HUDEP-2 (cell line): Measurements from ENCODE around the gene PPP4R4.
"Not testable (repeated sequence)": the region's sequence is repeated elsewhere in the genome, so short reads cannot be mapped to it uniquely, and the experiment has no call there.

Experiments used
- DNase-seq, 76 experiments: peaks; one replicate each; lab custom pipeline; 2025; ENCODE audit not compliant: unreplicated experiment in 76 of 76; lab: John Stamatoyannopoulos, UW

Gene PPP4R4

DNA sequence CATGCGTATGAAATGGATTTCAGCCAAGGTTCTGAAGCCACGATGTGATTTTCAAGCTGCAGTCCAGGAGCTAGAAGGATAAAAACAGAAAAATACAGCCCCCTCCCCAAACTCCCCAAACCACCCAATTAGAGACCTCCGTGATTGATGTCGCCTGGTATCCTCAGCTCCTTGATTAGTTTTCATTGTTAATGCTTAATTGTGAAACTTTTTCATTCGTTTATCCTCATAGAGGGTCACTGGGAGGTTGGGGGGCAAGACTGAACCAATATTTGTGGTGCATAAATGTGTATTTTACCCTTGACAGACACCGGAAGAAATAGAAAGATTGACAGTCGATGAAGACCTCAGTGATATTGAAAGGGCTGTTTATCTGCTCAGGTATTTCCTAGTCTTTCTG, 1.6 kb downstream of the PPP4R4 start:
- DNase-seq: no peak

- DNase-seq: no peak
Observed at GRCh38 chr14:94176808-94177207, 2.7 kb downstream of the PPP4R4 start.

GRCh38 chr14:94177806-94178205, 3.7 kb downstream of the PPP4R4 start:
- DNase-seq: no peak

- no peak for DNase-seq
Observed at GRCh38 chr14:94179244-94179643, 5.1 kb downstream of the PPP4R4 start.

DNA sequence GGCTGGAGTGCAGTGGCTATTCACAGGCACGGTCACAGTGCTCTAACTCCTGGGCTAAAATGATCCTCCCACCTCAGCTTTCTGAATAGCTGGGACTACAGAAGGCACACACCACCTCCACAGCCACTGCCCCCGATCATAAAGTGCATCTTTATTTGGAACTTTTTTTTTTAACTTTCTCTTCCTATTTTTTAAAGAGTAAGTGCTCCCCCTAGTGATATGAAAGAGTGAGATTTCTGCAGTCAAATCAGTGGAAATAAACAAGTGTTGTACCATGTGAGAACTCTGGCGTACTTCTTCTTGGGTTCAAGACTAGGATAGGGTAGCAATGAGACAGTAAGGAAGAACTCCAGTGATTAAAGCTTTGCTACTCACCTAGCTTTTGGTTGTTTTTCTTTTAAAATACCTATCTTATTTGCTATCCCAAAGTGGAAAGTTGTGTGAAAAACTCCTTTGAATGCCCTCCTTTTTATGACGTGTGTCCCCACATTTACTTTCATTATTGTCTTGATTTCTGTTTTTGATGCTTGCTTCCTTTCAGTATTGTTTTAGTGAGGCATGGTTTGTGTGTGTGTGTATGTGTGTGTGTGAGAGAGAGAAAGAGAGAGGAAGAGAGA, 6.6 kb downstream of the PPP4R4 start:
- peak in 16 of 76 experiments; percentile 0 to 45 (median 14) for DNase-seq

DNA sequence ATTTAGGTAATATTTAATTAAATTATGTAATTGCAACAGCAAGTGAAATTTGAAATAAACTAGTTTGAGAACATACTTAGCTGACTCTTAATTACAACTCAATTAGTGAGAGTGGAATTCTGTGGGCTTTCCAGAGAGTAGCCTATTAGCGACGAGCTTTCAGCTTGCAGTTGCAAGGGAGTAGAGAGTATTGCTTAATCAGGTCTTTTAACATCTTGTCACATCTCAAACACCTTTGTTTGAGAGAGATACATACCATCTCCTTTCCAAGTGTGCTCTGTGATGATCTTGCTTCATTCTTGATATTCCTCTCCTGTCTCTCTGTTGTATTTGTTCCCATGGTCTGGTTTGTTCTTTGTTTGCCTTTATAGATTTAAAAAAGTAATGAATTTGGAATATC, 7.7 kb downstream of the PPP4R4 start:
- no peak for DNase-seq

GRCh38 chr14:94192536-94192935, 18.4 kb downstream of the PPP4R4 start:
- no peak for DNase-seq

- no peak for DNase-seq
Observed at GRCh38 chr14:94193776-94194175, 19.7 kb downstream of the PPP4R4 start.

DNA sequence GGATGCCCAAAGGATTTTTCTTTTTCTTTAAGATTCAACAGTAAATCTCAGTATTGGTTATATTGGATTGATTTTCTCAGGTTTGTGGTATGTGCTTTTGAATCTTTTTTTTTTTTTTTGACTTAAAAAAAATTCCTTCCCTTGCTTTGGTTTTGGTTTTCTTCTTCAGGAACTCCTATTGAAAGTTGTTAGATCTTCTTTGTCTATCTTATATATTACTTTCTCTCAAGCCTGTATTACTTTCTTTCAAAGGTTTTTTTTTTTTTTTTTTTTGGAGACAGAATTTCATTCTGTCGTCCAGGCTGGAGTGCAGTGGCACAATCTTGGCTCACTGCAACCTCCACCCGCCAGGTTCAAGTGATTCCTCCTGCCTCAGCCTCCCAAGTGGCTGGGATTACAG, 21.9 kb downstream of the PPP4R4 start:
- DNase-seq: no peak

GRCh38 chr14:94203473-94204210, 29.5 kb downstream of the PPP4R4 start:
- no peak for DNase-seq

DNA sequence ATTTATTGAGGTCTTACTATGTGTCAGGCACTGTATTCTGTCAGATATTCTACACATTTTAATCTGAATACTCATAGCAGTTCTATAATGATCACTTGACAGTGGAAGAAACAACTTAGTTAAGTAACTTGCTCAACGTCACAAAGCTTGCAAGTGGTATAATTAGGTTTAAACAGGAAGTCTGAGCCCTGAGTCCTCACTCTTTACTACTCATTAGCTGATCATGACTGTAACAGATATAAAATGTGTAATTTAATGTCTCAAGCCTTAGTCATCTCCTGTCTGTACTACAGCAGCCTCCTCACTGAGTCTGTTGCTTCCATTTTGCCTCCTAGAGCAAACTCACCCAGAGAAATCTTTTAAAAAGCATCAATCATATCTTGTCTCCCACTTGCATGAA, 38.9 kb downstream of the PPP4R4 start:
- DNase-seq: no peak

- no peak for DNase-seq
Observed at GRCh38 chr14:94213741-94214140, 39.6 kb downstream of the PPP4R4 start.

- no peak for DNase-seq
Observed at GRCh38 chr14:94217116-94217515, 43.0 kb downstream of the PPP4R4 start.

DNA sequence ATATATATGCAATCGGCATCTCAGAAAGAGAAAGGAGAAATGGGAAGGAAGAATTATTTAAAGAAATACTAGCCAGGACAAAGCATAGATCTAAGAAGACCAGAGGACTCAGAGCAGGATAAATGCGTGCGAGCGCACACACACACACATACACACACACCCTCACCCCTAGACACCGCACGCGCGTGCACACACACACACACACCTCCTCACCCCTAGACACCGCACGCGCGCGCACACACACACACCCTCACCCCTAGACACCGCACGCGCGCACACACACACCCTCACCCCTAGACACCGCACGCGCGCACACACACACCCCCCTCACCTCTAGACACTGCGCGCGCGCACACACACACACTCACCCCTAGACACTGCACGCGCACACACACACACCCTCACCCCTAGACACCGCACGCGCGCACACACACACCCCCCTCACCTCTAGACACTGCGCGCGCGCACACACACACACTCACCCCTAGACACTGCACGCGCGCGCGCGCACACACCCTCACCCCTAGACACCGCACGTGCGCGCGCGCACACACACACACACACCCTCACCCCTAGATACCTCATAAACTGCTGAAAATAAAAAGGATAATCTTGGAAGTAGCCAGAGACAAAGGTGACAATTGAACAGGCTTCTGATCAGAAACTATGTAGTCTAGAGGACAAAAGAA, 44.2 kb downstream of the PPP4R4 start:
- DNase-seq: not testable (repeated sequence)

DNA sequence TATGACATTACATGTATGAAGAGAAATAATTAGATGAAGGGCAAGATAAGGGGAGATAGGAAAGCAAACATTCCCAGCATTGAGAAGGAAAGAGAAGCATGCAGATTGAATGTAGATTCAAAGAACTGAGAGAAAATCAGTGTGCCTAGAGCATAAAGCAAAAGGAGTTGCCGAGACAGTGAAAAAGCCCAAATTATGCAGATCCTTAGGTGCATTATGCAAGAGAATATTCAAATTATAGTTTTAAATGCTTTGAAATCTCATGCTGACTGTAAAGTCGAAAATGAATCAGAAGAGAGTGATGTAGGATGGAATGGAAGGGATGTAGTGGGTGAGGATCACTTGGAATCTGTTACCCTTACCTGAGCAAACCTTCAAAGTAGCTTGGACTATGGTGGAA, 49.9 kb downstream of the PPP4R4 start:
- no peak for DNase-seq

DNA sequence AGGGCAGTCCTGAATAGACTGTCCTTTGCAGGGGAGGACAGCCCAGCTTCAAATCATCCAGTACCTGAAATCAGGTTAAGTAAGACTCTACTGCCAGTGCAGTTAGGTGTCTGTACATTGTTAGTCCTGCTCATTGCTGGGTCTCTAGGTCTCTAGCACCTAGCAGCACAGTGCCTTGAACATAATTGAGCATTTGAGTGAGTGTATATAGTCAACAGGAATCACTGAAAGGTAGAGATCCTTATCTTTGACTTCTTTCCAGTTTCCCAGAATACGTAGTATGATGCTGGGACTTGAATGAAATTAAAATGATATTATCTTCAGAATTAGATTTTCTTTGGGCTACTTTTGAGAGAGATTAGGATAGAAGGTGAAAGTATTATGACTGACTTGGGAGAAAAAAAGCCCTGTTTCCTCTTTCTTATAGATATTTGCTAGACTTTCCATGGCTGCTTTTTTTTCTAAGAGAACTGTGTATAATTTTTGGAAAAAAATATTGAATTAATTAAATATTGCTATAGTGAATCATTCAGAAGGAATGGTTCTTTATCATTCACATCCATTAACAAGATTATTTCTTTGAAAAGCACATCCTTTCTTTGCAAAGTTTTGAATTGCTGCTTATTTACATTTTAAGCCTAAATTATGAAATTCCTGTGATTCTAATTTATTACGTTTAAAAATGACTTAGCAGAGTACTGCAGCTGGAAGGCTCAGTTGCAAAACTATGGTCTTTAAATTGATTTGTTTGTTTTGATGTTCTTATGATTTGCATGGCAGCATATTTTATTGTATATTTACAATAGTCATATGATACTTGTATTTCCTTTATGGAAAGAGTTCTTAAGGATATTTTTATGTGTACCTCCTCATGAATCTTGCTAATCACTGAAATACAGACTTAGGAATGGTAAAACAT, 51.6 kb downstream of the PPP4R4 start:
- DNase-seq: no peak

GRCh38 chr14:94227029-94227428, 52.9 kb downstream of the PPP4R4 start:
- DNase-seq: no peak

GRCh38 chr14:94237046-94237445, 62.9 kb downstream of the PPP4R4 start:
- DNase-seq: no peak

DNA sequence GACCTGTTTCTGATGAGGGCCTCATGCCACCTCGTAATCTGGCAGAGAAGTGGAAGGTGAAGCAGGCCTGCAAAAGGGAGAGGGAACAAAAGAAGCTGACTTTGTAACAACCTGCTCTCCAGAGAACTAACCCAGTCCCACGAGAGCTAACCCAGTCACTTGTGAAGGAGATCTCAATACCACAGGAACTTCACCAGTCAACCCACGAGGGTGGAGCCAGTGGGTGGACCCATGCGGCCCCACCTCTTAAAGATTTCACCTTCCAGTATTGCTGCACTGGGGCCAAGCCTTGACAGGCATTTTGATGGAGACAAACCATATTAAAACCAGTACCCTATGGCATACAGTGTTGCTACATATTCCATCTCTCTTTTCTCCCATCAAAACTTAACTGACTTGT, 63.9 kb downstream of the PPP4R4 start:
- no peak for DNase-seq

DNA sequence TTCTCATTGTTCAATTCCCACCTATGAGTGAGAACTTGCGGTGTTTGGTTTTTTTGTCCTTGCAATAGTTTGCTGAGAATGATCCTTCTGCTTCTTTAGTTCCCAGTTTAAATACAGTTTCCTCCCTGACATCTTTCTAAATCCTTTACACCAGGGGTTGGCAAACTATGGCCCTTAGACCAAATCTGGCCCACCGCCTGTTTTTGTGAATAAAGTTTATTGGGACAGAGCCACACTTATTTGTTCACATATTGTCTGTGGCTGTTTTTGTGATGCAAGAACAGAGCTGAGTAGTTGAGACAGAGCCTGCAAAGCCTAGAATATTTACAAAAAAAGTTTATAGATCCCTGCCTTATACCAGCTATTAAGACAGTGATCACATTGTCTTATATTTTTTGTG, 65.3 kb downstream of the PPP4R4 start:
- no peak for DNase-seq

DNA sequence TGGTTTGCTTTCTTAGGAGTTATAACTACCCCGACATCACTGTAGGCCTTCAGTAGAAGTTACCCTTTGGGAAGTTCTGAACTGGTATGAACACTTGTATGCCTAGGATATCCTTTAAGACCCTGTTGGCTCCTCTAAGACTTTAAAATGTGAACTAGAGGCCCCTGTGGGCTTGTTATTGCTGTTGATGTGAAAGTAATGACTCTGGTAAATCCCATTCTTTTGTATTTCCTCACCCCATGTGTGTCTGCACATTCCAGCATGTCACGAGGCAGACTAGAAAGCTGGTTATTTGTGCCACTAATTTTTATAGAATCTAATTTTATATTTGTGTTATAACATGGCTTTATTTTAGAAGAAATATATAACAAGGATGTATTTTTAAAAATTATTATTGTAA, 70.1 kb downstream of the PPP4R4 start:
- DNase-seq: no peak
